Adrenal gland (tissue), 5 donors: ENCODE results near the gene ZSCAN16.

Experiments used
- CTCF ChIP-seq, 6 experiments: fragments of 450-650 bp in 4 of 6; fragments of 200-600 bp in 2 of 6; sonication (generic) in 1 of 6; IDR thresholded peaks; 1 replicate in 5 of 6; 2 replicates in 1 of 6; pipeline versions ENCODE4 v1.5.1 to v1.8.0; 2016 to 2021; ENCODE audit warnings: antibody characterized with exemption in 6 of 6, mild to moderate bottlenecking in 2 of 6, moderate library complexity in 1 of 6
- POLR2A ChIP-seq, 2 donors: fragments of 450-650 bp; IDR thresholded peaks; one replicate each; pipeline ENCODE4 v1.6.1; 2017; ENCODE audit warnings: antibody characterized with exemption in 2 of 2, mild to moderate bottlenecking in 2 of 2, moderate library complexity in 1 of 2
- donor health status: DM: no; HTN: no; CAD: no.

DNA sequence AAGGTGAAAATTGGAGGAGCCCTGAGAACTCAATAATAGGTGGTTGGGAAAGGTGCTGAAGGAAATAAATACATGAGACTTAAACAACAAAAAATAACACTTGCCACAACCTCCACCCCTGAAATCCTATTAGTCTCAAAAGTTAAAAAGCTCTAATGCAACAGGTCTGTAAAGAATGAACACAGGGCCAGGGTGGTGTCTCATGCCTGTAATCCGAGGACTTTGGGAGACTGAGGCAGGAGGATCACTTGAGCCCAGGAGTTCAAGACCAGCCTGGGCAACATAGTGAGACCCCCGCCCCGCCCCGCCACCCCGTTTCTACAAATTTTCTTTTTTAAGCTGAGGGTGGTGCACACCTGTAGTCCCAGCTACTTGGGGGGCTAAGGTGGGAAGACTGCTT, 16.2 kb downstream of the ZSCAN16 start:
- TF ChIP-seq CTCF (IDR thresholded peaks at IDR 0.05) (no peak), POLR2A (IDR thresholded peaks at IDR 0.05) (no peak)
